Skeletal muscle cell (primary cell): ENCODE data around the gene SH2D4B.
"Not testable (repeated sequence)": the region's sequence is repeated elsewhere in the genome, so short reads cannot be mapped to it uniquely, and the experiment has no call there.

Source experiments
- DNase-seq: peaks from one replicate; pipeline ENCODE4 v3.0.0-alpha.2; 2010; ENCODE audit warnings: low read depth
- H3K4me3 ChIP-seq: 2 replicates; pipeline ENCODE4 v1.5.1; 2011; ENCODE audit warnings: low read depth, mild to moderate bottlenecking, control low read depth, low read length, moderate library complexity

The SH2D4B gene

GRCh38 chr10:80539421-80540031 is 1.8 kb downstream of the SH2D4B start:
- DNase-seq = no peak
- no peak overlapping the region for H3K4me3 ChIP-seq

- no peak overlapping the region for H3K4me3 ChIP-seq
- no peak for DNase-seq
Measured at GRCh38 chr10:80540136-80540535, 2.4 kb downstream of the SH2D4B start.

- no peak overlapping the region for H3K4me3 ChIP-seq
- DNase-seq = no peak
Measured at GRCh38 chr10:80540618-80540980, 2.9 kb downstream of the SH2D4B start.

GRCh38 chr10:80540981-80541750 is 3.5 kb downstream of the SH2D4B start:
- no peak overlapping the region for H3K4me3 ChIP-seq

GRCh38 chr10:80542053-80542452 is 4.4 kb downstream of the SH2D4B start:
- H3K4me3 ChIP-seq = no peak overlapping the region

More at GRCh38 chr10:80540981-80541750, 3.5 kb downstream of the SH2D4B start:
- no peak for DNase-seq

GRCh38 chr10:80542652-80543318 is 5.1 kb downstream of the SH2D4B start:
- no peak for DNase-seq
- H3K4me3 ChIP-seq = no peak overlapping the region

More at GRCh38 chr10:80542053-80542452, 4.4 kb downstream of the SH2D4B start:
- no peak for DNase-seq

- not testable (repeated sequence) for H3K4me3 ChIP-seq, DNase-seq
Measured at GRCh38 chr10:80543319-80543672, 5.6 kb downstream of the SH2D4B start.

GRCh38 chr10:80544316-80544953 is 6.7 kb downstream of the SH2D4B start:
- no peak for DNase-seq
- no peak overlapping the region for H3K4me3 ChIP-seq

GRCh38 chr10:80545258-80545881 is 7.7 kb downstream of the SH2D4B start:
- H3K4me3 ChIP-seq = no peak overlapping the region
- no peak for DNase-seq

- no peak for DNase-seq
Measured at GRCh38 chr10:80552151-80552646, 14.5 kb downstream of the SH2D4B start.

GRCh38 chr10:80553436-80553835 is 15.7 kb downstream of the SH2D4B start:
- DNase-seq = no peak
- no peak overlapping the region for H3K4me3 ChIP-seq

More at GRCh38 chr10:80552151-80552646, 14.5 kb downstream of the SH2D4B start:
- no peak overlapping the region for H3K4me3 ChIP-seq

- DNase-seq = no peak
- H3K4me3 ChIP-seq = no peak overlapping the region
Measured at GRCh38 chr10:80554050-80554449, 16.3 kb downstream of the SH2D4B start.

GRCh38 chr10:80555415-80555814 is 17.7 kb downstream of the SH2D4B start:
- no peak for DNase-seq
- no peak overlapping the region for H3K4me3 ChIP-seq

- no peak overlapping the region for H3K4me3 ChIP-seq
- no peak for DNase-seq
Measured at GRCh38 chr10:80561950-80562349, 24.2 kb downstream of the SH2D4B start.

GRCh38 chr10:80567292-80567691 is 29.6 kb downstream of the SH2D4B start:
- DNase-seq = no peak
- H3K4me3 ChIP-seq = no peak overlapping the region

- H3K4me3 ChIP-seq = no peak overlapping the region
- no peak for DNase-seq
Measured at GRCh38 chr10:80569131-80569895, 31.6 kb downstream of the SH2D4B start.

- H3K4me3 ChIP-seq = no peak overlapping the region
- no peak for DNase-seq
Measured at GRCh38 chr10:80571352-80571751, 33.6 kb downstream of the SH2D4B start.

- H3K4me3 ChIP-seq = no peak overlapping the region
- no peak for DNase-seq
Measured at GRCh38 chr10:80579181-80579763, 41.6 kb downstream of the SH2D4B start.
